ENCODE measurements around the gene CA12. TPM values are rescaled to one million over a fixed set of nuclear protein-coding genes. Genes with fewer than 3 reads are reported as not detected.
"Not testable (repeated sequence)": the region's sequence is repeated elsewhere in the genome, so short reads cannot be mapped to it uniquely, and the experiment has no call there.

CA12 gene
- polyA plus RNA-seq, 4 donors, result 125 to 151 (median 149) TPM

DNA sequence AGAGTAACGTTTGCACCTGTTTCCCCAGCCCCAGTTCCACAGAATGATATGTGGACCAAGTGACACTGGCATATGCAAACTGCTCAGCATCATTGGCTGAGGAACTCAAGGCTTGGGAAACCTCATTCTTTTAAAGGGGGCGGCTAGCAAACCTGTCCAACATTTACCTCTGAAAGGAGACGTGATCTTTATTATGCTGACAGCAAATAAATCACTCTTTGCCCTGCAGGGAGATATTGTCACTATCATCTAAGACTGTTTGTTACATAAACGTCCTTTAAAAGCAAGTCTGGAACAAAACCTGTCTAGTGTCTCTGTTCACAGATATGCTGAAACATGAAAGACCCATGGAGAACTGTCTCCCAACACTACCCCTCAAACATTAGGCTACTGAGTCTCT is 21.5 kb downstream of the CA12 start:
- no peak for DNase-seq (ENCODE audit: low read depth in 4 of 4, low spot score in 3 of 4)

DNA sequence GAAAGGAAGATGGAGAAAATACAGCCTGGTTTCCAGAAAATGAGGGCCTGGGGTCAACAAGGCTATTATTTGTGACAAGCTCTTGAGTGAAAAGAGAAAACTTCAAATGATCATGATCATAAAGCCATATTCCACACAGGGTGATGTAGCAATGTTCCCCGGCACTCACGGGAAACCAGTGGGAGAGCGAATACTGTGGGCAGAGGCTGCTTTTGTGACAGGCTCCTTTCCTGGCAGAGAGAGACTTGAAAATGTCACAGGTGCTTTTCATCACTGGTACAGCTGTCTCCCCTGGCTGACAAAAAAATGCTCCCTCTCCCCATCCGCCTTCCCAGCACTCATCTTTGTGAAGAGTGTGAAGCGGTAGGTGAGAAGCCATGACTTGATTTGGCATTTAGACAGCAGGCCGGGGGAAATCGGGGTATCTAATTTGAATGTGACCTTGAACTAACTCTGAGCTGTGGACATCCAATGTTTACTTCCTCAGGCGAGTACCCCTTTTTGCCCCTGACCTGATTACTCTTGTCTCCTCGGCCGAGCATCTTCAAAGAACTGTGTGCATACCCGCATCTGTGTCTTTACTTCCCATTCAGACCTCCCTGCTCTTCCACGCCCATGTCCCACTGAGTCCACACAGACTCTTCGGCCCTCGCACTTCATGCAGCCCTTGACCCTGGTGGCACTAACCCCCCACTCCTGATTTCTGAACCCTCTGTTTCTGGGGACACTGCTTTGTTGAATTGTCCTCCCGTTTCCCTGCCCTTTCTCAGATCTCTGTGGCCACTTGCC is 23.2 kb downstream of the CA12 start:
- no peak for DNase-seq (ENCODE audit: low read depth in 4 of 4, low spot score in 3 of 4)

DNA sequence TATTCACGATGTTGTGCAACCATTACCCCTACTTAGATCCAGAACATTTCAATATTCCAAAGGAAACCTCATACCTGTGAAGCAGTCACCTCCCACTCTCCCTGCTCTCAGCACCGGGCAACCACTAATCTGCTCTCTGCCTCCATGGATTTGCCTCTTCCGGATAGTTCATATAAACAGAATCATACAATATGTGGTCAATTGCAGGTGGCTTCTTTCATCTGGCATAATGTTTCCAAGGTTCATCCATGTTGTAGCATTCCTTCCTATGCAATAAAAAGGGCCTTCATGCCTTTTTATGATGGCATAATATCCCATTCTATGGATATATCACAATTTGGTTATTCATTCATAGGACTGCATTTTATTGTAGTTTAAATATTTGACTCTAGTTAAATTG is 23.9 kb downstream of the CA12 start:
- DNase-seq (ENCODE audit: low read depth in 4 of 4, low spot score in 3 of 4), result no peak

DNA sequence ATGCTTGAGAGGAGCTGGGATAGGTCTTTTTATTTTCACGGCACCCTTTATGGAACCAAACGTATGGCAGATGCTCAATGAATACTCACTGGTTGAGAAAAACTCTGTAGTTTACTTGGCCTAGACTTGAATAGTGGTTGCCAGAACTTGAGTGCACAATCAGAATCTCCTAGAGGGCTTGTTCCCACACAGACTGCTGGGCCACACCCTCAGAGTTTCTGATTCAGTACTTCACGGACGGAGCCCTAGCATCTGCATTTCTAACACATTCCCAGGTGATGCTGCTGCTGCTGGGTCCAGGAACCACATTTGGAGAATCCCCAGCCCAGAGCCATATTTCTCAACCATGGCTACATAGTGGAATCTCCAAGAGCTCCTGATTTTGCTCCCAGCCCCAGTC is 24.6 kb downstream of the CA12 start:
- no peak for DNase-seq (ENCODE audit: low read depth in 4 of 4, low spot score in 3 of 4)

DNA sequence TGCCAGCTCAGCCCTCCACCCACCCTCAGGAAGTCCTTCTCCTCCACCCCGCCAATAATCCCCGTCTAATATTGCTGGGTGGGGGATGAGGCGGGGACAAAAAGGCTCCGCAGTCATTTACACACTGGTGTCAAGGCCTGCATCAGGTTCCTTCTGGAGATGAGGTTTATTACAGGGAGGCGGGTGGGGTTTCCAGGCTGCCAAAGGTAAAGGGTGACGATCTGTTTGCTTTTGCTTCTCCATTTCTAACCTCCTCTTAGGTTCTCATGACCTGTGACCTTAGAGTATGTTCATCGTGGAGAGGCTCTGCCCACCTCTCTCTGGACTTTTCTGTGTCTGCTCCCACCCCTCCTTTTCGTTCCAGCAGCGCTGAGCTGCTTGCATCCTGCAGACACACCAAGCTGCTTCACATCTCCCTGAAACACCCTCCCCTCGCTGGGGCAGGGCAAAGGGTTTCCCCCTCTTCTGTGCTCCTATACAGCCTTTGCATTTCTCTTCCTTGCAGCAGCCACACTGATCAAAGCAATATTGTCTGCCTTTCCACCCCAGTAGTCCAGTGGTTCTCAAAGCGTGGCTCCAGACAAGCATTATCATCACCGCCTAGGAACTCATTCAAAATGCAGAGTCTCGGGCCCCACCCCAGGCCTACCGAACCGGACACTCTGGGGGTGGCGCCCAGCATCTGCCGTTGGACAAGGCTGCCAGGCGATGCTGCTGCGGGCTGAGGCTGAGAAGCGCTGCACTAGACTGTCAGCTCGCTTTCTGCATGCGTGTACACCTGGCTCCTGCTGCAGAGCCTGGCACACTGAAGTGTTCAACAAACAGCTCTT is 26.6 kb downstream of the CA12 start:
- DNase-seq (ENCODE audit: low read depth in 4 of 4, low spot score in 3 of 4), result no peak

DNA sequence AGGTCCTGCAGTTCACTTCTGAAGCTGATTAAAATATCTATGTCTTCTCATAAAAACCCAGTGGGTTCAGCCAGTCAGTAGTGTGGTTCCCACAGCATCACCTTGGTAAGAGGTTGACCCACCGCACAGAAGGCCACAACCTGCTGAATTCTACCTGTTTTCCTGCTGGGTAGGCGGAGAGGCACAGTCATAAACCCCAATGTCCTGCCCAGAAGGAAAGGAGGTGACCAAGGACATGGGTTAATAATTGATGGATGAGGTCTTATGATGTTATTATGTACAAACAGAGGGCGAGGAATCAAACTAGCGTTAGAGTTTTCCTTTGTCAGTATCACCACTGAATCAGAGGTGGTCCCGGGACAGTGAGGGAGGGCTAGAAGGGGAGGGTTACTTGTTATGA is 27.8 kb downstream of the CA12 start:
- DNase-seq (ENCODE audit: low read depth in 4 of 4, low spot score in 3 of 4), result no peak

DNA sequence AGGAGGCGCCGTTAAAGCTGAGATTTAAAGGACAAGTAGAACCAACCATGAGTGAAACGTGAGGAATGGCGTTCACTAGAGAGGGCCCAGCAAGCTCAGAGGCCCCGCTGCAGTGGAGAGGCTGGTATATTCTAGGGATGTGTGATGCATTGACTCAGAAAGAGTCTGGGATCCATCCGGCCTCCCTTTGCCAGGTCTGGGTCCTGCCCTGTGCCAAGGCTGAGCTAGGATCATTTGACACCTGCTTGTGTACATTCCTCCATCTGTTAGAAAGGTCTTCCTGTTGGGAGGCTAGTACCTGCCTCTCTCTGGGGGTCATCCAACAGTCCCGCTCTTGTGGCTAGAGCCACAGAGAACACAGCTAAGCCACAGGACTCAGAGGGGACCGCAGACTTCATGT is 28.4 kb downstream of the CA12 start:
- DNase-seq (ENCODE audit: low read depth in 4 of 4, low spot score in 3 of 4), result no peak

DNA sequence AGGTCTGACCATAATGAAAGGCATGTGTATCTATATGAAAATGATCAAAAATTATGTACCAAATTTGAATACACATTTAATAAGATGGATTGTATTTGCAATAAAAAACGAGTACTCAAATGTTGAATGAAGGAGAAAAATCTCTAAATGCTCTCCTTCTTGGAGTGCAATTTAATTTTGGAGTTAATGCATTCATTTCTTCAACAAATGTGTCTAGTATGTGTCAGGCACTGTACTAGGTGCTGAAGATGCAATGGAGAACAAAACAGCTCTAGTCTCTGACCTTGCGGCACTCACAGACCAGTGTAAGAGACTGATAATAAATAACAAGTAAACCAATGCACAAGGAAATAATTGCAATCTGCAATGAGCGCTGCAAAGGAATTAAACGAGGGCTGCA is 28.8 kb downstream of the CA12 start:
- no peak for DNase-seq (ENCODE audit: low read depth in 4 of 4, low spot score in 3 of 4)

DNA sequence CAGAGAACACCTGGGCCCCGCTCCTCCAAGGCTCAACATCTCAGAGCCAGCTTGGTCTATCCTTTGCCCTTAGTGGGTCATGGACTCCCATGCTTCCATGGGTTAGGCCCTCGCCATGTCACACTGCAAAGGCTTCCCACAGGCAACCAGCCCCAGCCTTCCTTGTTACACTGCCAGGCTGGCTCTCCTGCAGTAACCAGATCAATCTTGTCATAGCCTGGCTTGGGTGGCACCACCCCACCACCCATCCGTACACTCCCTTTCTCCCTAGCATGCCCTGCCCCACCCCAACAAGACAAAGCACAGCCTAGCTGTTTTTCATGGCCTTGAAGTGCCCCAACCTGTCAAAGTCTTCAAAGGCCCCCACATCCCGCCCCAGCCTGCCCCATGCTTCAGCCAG is 30.5 kb downstream of the CA12 start:
- no peak for DNase-seq (ENCODE audit: low read depth in 4 of 4, low spot score in 3 of 4)

DNA sequence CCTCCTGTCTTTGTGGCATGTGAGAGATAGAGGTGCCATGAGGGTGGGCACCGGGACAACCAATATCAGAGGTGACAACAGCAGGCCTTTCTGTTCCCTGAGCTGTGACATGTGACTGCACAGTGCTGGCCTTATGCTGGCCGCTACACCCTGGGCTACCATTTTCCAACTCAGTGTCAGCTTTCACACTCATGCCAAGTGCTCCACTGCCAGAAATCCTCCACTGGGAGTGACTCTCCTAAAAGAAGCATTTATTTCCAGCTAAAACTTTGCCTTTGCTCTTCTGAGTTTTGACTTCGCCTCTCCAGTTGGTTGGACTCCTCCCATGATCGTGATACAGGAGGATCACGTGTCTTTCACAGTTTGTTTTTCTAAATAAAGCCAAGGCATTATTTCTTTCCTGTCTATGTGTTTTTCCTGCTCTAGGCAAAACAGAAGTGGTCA is 31.4 kb downstream of the CA12 start:
- no peak for DNase-seq (ENCODE audit: low read depth in 4 of 4, low spot score in 3 of 4)

DNA sequence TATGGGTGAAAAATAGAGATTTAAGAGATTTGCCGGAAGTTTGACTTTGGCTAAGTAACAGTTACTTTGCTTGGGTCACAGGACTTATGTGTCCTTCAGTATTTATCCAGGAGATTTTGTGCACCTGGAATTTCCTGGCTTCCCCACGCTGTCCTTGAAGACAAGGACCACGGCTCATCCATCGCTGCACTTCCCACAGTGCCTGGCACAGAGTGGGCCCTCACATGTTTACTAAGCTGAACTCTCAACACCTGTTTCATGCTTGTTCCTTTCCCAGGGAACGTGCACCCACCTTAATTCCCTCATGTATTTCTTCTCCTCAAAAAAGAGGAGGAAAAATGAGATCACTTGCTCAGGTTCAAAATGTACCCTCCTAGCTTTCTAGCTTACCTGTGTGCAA is 32.0 kb downstream of the CA12 start:
- no peak for DNase-seq (ENCODE audit: low read depth in 4 of 4, low spot score in 3 of 4)

DNA sequence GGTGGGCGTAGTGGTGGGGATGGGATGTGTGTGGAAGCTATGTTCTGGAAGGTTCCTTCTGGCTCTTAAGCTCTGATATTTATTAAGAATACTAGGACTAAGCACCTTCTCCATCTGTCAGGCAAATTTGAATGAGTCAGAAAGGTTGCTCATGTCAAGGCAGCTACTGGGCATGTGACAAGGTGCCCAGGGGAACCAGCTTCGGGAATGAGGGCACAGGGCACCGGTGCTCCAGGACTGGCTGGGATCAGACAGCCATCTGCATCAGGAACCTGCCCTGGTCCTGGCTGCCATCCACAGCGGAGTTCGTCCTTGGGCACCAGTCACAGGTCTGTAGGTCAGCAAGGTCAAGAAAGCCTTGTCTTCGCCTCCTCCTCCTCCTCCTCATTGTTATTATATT is 32.5 kb downstream of the CA12 start:
- no peak for DNase-seq (ENCODE audit: low read depth in 4 of 4, low spot score in 3 of 4)

DNA sequence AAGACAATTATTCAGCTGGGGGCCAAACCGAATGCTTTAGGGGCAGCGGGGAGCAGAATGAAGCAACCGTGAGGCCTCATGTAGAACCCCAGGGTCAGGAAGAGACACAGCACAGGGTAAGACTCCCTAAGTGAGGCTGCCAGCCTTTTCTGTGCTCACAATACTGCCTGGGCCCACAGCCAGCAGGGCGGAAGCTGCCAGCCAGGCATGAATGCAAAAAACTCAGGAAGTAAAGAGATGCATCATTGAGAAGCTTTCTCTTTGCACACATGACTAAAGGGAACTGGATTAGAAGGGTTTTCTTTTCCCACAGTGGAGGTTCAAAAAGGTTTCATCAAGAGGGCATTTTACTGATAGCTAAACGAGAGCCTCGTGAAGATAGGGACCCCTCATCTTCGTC is 33.3 kb downstream of the CA12 start:
- no peak for DNase-seq (ENCODE audit: low read depth in 4 of 4, low spot score in 3 of 4)

DNA sequence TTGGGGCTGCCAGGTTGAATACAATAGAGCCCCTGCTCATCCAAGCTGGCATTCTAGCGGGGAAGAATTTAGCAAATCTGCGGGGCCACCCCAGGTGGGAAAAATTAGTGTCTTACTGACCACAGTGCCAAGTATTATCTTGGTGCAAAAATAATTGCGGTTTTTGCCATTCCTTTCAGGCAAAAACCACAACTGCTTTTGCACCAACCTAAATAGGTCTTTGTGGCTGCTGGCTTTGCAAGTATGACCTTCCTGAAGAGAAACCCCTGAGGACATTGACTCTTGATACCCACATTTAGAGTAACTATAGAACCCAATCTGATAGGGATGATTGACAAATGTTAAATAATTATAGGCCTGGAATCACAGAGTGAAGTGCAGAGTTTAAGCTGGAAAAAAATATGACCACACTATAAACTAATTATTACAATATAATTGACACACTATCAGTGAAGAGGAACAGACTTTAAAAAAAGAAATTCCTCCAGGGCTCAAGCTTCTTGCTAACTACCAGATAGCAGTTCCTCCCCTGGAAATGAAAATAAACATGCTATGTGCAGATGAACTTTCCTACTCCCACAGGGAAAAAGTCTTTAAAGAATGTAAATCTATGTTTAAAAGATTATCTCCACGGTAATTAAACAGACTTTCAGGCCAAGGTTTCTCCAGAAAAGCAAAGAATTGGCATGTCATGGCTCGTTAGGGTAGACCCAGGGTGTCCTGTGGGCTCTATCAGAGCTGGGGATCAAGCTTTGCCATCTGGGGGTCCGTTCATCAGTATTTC is 34.4 kb downstream of the CA12 start:
- no peak for DNase-seq (ENCODE audit: low read depth in 4 of 4, low spot score in 3 of 4)

DNA sequence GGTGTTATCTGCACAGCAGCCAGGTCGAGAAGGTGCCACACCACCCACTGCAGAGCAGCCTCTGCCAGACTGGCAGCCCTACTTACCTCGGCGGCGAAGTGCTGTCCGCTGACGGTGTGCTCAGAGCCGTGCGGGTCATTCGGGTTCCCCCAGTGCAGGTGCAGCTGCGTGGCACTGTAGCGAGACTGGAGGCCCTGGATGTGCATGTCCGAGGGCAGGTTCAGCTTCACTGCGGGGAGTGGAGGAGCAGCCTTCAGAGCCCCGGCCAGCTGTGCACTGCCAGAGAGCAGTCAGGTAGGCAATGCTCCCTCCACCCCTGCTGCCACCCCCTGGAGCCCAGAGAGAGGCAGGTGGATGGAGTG is 36.3 kb downstream of the CA12 start:
- no peak for DNase-seq (ENCODE audit: low read depth in 4 of 4, low spot score in 3 of 4)

DNA sequence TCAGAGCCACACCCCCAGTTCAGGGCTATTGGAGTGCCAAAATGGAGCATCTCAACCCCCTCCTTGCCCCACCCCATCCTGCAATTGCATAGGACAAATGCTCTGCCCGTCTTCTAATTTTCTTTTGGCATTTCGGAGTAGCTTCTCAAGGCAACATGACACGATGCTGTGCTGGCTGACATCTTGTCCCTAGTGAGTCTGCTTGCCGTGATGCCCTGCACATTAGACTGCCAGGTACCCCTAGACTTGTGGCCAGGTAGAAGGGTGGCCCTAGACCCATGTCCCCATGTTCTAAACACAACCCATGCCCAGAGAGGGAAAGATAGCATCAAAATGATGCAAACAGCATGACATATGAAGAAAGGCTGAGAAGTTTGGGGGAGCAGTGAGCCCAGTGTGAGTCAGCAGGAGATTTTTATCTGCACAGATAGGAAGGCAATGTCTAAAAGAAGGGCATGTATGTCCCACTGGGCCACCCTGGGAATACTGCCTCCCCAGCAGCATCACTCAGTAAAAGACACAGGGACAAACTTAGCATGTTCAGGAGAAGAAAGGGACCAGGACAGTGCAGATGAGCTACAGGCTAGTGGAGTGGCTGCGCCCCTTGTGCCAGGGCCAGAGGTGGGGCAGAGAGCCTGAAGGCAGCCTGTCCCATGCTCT is 36.8 kb downstream of the CA12 start:
- no peak for DNase-seq (ENCODE audit: low read depth in 4 of 4, low spot score in 3 of 4)

DNA sequence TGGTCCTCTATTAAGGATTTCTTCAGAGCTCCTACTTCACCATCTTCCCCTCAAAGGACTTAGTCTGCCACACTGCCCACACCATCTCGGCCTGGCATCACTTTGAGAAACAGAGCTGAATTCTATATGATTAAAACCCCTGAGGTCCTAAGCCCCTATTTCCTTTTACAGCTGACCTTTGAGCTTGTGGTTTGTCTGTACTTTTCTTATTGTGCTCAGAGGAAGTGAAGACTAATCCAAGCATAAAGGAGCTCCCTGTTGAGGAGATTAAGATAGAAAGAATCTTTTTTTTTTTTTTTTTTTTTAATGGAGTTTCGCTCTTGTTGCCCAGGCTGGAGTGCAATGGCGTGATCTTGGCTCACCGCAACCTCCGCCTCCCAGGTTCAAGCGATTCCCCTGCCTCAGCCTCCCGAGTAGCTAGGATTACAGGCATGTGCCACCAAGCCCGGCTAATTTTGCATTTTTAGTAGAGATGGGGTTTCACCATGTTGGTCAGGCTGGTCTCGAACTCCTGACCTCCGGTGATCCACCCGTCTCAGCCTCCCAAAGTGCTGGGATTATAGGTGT is 38.6 kb downstream of the CA12 start:
- DNase-seq (ENCODE audit: low read depth in 4 of 4, low spot score in 3 of 4), result not testable (repeated sequence)

DNA sequence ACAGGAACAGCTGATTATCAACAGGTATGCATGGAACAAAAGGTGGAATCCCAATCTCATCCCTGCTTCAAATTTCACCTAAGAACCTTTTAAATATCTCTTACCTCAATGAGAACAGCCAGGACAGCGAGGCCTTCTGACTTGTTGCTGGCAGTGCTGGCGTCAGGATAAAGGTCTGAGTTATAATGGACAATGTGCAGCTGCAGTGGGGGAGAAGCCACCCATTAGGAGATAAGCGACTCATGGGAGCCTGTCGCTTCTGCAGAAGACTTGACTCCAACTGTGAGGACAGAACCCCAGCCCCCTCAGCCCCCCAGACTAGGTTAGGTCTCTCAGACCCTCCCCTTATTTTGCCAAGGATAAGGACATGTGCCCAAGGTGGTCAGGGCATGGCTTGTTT is 39.7 kb downstream of the CA12 start:
- no peak for DNase-seq (ENCODE audit: low read depth in 4 of 4, low spot score in 3 of 4)

DNA sequence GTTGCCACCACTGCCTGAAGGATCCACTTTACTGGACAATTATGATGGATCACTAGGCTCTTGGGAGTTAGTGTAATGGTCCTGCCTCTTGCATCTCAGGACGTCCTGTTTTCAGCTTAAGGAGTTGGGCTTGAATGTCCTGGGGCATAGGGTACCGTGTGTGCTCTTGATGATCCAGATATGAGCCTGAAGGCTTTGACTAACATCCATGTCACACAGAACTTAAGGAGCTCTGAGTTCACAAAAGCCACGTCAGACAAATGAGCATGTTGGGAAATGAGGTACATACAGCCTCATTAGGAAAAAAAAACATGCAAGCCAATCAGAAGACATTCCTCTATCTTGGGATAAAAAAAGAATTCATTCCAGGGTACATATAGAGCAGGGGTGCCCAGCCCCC is 40.8 kb downstream of the CA12 start:
- no peak for DNase-seq (ENCODE audit: low read depth in 4 of 4, low spot score in 3 of 4)

DNA sequence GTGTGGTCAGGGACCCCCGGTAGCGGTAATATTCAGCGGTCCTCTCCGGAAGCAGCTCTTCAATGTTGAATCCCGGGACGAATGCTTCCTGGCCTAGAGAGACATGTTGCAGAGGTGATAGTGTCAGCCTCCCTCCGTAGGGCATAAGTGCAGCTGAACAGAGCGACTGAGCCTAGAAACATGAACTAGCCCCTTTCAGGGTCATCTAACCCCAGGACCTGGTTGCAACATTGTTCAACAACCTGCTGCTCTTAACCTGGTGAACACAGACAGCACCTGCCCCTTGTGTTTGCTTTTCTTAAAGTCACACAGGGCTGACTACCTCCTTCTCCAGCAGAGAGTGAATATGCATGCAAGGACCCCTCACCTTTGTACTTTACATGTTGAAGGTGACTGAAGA is 41.3 kb downstream of the CA12 start:
- DNase-seq (ENCODE audit: low read depth in 4 of 4, low spot score in 3 of 4), result no peak

DNA sequence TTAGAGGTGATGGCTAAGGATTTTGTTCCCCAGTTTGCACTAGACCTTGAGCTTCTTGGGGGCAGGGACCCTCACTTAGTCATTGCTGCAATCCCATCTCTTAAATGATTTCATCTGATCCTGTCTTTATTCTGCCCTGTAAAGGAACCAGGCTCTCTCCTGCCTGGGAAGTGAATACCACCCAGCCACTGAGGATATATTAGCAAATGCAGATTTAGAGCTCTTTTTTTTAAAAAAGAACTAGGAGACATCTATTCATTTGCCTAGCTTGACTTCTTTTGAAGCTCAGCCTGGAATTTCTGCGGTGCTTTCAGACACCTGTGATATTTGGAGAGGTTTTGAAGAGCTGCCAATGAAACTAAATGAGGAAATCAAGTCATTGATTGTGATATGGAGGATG is 41.8 kb downstream of the CA12 start:
- no peak for DNase-seq (ENCODE audit: low read depth in 4 of 4, low spot score in 3 of 4)
